Gastroesophageal sphincter (tissue), 3 donors: ENCODE data around the gene SUSD2.

Experiments used
- POLR2A ChIP-seq, 2 donors: fragments of 450-650 bp; IDR thresholded peaks; one replicate each; pipeline ENCODE4 v1.6.1; 2017; ENCODE audit warnings: antibody characterized with exemption in 2 of 2, mild to moderate bottlenecking in 2 of 2, moderate library complexity in 1 of 2
- POLR2AphosphoS5 ChIP-seq: sonication (generic); formaldehyde crosslinking; IDR thresholded peaks from one replicate; pipeline ENCODE4 v1.6.1; 2017; ENCODE audit warnings: antibody characterized with exemption
- TF ChIP-seq, protein P1 (sequence below), 4 experiments: fragments of 200-600 bp in 2 of 4; fragments of 450-650 bp in 2 of 4; sonication (generic) in 1 of 4; IDR thresholded peaks; one replicate each; pipeline ENCODE4 v1.5.1; 2017 to 2019; ENCODE audit warnings: antibody characterized with exemption in 4 of 4, mild to moderate bottlenecking in 2 of 4, moderate library complexity in 2 of 4

DNA sequence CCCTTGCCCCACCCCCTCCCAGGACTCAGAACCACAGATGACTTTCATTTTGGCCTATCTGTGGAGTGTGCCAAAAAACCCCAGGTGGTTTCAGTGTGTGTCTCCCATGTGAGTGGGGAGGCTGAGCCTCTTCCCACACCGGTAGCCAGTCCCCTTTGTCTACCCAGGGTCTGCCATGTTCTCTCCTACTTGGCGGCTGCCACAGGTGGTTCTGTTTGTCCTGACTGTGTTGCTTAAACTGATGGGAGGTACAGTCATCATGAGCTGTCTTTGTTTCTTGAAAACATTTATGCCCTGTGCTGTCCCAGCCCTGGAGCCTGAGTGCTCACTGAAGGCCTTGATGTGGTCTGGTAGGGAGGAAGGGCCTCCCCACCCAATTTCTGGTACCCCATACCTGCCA lies 39.7 kb upstream of the SUSD2 start:
- TF ChIP-seq POLR2AphosphoS5 (no peak), POLR2A (IDR thresholded peaks at IDR 0.05) (no peak)
- TF ChIP-seq, protein P1, sequence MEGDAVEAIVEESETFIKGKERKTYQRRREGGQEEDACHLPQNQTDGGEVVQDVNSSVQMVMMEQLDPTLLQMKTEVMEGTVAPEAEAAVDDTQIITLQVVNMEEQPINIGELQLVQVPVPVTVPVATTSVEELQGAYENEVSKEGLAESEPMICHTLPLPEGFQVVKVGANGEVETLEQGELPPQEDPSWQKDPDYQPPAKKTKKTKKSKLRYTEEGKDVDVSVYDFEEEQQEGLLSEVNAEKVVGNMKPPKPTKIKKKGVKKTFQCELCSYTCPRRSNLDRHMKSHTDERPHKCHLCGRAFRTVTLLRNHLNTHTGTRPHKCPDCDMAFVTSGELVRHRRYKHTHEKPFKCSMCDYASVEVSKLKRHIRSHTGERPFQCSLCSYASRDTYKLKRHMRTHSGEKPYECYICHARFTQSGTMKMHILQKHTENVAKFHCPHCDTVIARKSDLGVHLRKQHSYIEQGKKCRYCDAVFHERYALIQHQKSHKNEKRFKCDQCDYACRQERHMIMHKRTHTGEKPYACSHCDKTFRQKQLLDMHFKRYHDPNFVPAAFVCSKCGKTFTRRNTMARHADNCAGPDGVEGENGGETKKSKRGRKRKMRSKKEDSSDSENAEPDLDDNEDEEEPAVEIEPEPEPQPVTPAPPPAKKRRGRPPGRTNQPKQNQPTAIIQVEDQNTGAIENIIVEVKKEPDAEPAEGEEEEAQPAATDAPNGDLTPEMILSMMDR (IDR thresholded peaks at IDR 0.05), result no peak
